Parathyroid adenoma (tissue), 2 donors: ENCODE results near the gene PCCA.

ENCODE experiments used
- H2AFZ ChIP-seq: fragments of 300-600 bp; sonication (generic); one replicate; pipeline ENCODE4 v1.7.0; 2017; ENCODE audit warnings: antibody characterized with exemption, mild to moderate bottlenecking
- H3K27ac ChIP-seq: fragments of 300-600 bp; sonication (generic); one replicate; pipeline ENCODE4 v1.7.0; 2017
- H3K27me3 ChIP-seq: fragments of 300-600 bp; sonication (generic); one replicate; pipeline ENCODE4 v1.7.0; 2017; ENCODE audit warnings: low read length; ENCODE audit not compliant: control insufficient read depth, insufficient read depth
- H3K36me3 ChIP-seq: fragments of 300-600 bp; sonication (generic); one replicate; pipeline ENCODE4 v1.7.0; 2017; ENCODE audit warnings: low read length; ENCODE audit not compliant: control insufficient read depth, insufficient read depth
- H3K4me1 ChIP-seq: fragments of 300-600 bp; sonication (generic); one replicate; pipeline ENCODE4 v1.7.0; 2017; ENCODE audit warnings: control low read depth
- H3K4me2 ChIP-seq: fragments of 300-600 bp; sonication (generic); one replicate; pipeline ENCODE4 v1.7.0; 2017; ENCODE audit warnings: low read length
- H3K4me3 ChIP-seq: fragments of 300-600 bp; sonication (generic); one replicate; pipeline ENCODE4 v1.7.0; 2017; ENCODE audit warnings: low read depth, low read length
- H3K79me2 ChIP-seq: fragments of 300-600 bp; sonication (generic); one replicate; pipeline ENCODE4 v1.7.0; 2017; ENCODE audit warnings: control low read depth
- H3K9ac ChIP-seq: fragments of 300-600 bp; sonication (generic); one replicate; pipeline ENCODE4 v1.7.0; 2017; ENCODE audit warnings: mild to moderate bottlenecking
- H3K9me3 ChIP-seq: fragments of 300-600 bp; sonication (generic); one replicate; pipeline ENCODE4 v1.7.0; 2017; ENCODE audit warnings: low read length; ENCODE audit not compliant: control insufficient read depth
- CTCF ChIP-seq: fragments of 300-600 bp; sonication (generic); IDR thresholded peaks from one replicate; pipeline ENCODE4 v1.7.0; 2017; ENCODE audit warnings: antibody characterized with exemption, mild to moderate bottlenecking
- donor health status: primary hyperparathyroidism.

Gene PCCA

DNA sequence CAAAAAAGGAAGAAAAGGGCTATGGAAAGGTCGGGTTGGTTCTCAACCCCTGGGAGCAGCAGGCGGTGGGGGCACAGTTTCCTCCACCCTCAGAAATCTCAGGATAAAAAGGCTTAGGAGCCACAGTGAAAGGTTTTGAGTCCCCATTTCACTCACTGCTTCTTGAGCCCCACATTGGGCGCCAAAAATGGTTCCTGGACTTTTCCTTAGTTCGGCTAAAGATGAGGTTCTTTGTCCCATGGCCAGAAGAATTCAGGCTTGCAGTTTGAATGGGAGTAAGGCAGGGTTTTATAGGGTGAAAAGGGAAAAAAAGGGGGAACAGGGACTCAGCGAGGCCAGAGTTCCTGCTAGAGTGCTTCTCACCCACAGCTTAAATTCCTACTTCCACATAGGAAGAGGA, 320.2 kb downstream of the PCCA start:
- Histone ChIP-seq H2AFZ (no peak overlapping the region), H3K79me2 (no peaks in the 10 kb centered on the region), H3K27ac (no peak overlapping the region), H3K4me2 (no peak overlapping the region), H3K4me3 (no peak overlapping the region), H3K4me1 (no peaks in the 10 kb centered on the region), H3K27me3 (no peaks in the 10 kb centered on the region), H3K9me3 (no peaks in the 10 kb centered on the region), H3K36me3 (no peaks in the 10 kb centered on the region), H3K9ac (no peak overlapping the region)
- no peak for TF ChIP-seq CTCF

DNA sequence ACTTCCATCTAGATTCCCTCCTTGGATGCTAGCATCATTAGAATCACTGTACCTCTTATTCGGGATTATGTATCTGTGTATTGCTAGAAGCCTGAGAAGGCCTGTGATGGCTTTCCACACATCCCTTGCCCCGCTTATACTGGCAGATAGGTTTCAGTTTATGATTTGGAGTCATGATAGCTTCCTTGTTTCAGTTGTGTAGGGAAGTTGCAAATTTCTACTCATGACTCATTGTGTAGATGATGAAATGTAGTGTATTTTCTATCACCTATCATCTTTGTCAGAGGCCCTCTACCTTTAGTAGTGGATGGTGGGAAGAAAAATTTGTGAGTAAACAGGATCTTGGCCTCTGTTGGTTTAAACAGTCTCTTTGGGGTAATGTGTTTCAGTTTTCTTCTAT, 334.5 kb downstream of the PCCA start:
- Histone ChIP-seq H3K27ac (no peak overlapping the region), H3K79me2 (no peaks in the 10 kb centered on the region), H3K4me2 (no peak overlapping the region), H3K4me1 (no peaks in the 10 kb centered on the region), H3K27me3 (no peaks in the 10 kb centered on the region), H3K4me3 (no peak overlapping the region), H3K9ac (no peak overlapping the region), H3K36me3 (no peaks in the 10 kb centered on the region), H3K9me3 (no peaks in the 10 kb centered on the region), H2AFZ (no peak overlapping the region)
- no peak for TF ChIP-seq CTCF

DNA sequence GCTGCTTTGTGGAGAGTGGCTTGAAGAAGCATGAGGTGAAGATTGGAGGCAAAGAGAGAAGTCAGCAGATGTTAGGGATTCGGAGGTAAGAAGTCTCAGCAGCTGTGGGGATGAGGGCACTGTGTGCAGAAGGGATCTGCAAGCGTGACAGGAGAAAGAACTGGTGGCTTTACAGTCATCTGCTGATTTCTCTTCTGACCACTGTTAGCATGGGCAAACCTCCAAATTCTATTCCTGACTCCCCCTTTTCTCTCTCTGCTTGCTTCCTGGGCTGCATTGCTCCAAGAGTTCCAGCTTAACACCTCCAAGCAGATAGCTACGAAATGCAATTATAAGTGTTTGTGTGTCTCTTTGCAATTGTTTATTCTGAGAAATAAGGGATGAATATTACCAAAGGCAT, 340.1 kb downstream of the PCCA start:
- Histone ChIP-seq H3K79me2 (no peaks in the 10 kb centered on the region), H3K9ac (no peak overlapping the region), H3K4me2 (no peak overlapping the region), H3K9me3 (no peaks in the 10 kb centered on the region), H2AFZ (no peak overlapping the region), H3K27me3 (no peaks in the 10 kb centered on the region), H3K4me1 (no peaks in the 10 kb centered on the region), H3K27ac (no peak overlapping the region), H3K36me3 (no peaks in the 10 kb centered on the region), H3K4me3 (no peak overlapping the region)
- no peak for TF ChIP-seq CTCF

- no peak for TF ChIP-seq CTCF
- Histone ChIP-seq H3K4me2 (no peak overlapping the region), H2AFZ (no peak overlapping the region), H3K4me1 (no peaks in the 10 kb centered on the region), H3K9me3 (no peaks in the 10 kb centered on the region), H3K4me3 (no peak overlapping the region), H3K36me3 (no peaks in the 10 kb centered on the region), H3K79me2 (no peaks in the 10 kb centered on the region), H3K27ac (no peak overlapping the region), H3K9ac (no peak overlapping the region), H3K27me3 (no peaks in the 10 kb centered on the region)
Observed at GRCh38 chr13:100432611-100433010, 343.7 kb downstream of the PCCA start.

DNA sequence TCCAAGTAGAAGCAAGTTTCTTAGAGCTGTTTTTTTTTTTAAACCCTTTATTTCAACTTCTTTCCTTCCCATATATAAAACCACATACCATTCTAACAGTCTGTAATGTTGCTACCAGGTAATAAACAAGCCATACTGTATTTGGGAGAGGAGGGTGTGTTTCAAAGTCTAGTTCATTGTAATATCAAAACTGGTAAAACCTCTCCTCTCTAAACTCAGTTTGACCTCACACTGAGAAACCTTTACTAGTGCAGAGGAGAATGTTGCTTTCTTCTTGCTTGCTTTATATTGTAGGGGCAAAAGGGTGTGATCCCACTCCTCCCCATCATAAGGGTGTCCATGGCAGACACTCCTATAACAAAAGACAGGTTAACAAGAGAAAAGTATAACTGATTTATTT, 344.6 kb downstream of the PCCA start:
- Histone ChIP-seq H3K27ac (no peak overlapping the region), H3K9me3 (no peaks in the 10 kb centered on the region), H3K4me3 (no peak overlapping the region), H3K9ac (no peak overlapping the region), H3K79me2 (no peaks in the 10 kb centered on the region), H3K36me3 (no peaks in the 10 kb centered on the region), H3K4me2 (no peak overlapping the region), H3K4me1 (no peaks in the 10 kb centered on the region), H3K27me3 (no peaks in the 10 kb centered on the region), H2AFZ (no peak overlapping the region)
- TF ChIP-seq CTCF = no peak
